Stimulated activated CD4-positive, alpha-beta T cell treated with anti-CD3 and anti-CD28 coated beads, Interleukin-2, amount 100 ng/mL, for 24 hours (primary cell): ENCODE data around the gene TBX4.

ENCODE experiments used
- DNase-seq, 2 donors: peaks; one replicate each; pipeline ENCODE4 v3.0.0-alpha.2; 2020

Gene TBX4

GRCh38 chr17:61533797-61534196 lies 81.6 kb downstream of the TBX4 start:
- DNase-seq: no peak

DNA sequence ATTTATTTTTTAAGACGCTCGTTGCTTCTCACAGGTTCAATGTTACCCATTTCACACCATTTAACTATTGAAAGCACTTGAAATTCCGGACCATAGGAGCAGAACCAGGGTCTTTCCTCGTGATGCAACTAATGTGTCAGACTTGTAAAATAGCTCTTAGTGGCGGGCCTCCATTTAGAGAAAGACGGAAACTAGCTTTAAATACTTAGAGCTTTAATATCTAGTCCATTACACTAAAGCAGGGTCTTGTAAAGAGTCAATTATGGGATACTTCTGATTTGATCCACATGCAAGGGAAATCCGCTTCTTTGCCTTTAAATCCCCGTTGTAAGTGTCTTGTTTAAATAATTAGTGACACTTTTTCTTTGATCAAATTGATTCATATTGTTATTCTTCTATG lies 82.2 kb downstream of the TBX4 start:
- DNase-seq: no peak
